ENCODE results near the gene ABCA5.

ABCA5 gene

DNA sequence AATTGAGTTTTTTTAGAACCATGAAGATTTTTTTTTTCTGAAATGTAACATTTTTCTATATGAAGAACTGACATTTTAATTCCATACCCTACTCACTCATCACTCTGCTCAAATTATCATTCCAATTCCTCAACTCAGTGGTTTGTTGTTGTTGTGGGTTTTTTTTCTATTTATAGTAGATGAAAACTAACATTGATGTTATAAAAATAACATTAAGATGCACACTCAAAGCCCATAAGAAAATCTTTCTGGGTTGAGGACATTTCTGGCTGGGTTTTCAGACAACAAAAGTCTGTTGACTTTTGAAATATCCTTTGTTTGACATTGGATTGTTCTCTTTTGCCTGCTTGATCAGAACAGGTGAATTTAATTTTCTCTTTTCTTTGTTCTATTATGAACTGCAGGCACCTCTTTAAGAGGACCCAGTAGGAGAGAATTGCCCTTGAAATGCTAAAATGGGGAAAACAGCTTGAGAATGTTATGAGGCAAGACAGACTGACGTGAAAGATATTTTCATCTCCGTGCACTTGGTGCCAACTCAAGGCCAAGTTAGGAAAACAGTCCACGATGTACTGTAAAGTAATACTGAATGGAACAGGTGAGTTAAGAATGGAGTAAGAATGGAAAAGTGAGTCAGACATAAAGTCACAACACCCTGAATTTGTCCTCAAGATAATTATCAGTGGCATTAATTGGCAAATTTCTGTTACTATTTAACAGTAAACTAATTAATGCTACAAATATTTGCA, 16.1 kb upstream of the ABCA5 start:
- H3K36me3 Mint-ChIP-seq (ENCODE audit: low read depth), result no peaks in the 10 kb centered on the region
- H3K27me3 Mint-ChIP-seq, result peaks cover 3% of the 10 kb centered on the region
- H3K9me3 Mint-ChIP-seq, result no peaks in the 10 kb centered on the region
- no peaks in the 10 kb centered on the region for H3K4me1 Mint-ChIP-seq (ENCODE audit: low read depth)
- H3K4me3 Mint-ChIP-seq, result no peak overlapping the region
- H3K27ac Mint-ChIP-seq, result no peak overlapping the region

DNA sequence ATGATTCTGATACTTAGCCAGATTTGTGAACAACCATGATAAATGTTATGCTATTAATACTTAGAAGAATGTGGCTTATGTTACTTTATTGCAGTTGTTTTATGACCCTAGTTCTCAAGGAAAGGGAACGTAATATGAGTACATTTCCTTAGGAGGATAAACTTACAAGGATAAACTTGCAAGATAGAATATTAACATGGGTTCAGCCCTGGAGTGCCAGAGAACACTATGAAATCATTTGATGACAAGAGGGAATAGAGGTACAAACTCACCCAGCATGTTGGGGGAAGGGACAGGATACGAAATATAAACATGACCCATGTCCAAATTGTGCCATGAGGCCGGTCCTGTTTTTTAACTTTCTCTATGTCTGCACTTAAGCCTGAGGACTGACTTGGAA, 13.0 kb upstream of the ABCA5 start:
- H3K4me3 Mint-ChIP-seq, result no peak overlapping the region
- H3K4me1 Mint-ChIP-seq (ENCODE audit: low read depth), result no peaks in the 10 kb centered on the region
- no peaks in the 10 kb centered on the region for H3K9me3 Mint-ChIP-seq
- no peaks in the 10 kb centered on the region for H3K36me3 Mint-ChIP-seq (ENCODE audit: low read depth)
- H3K27me3 Mint-ChIP-seq, result peaks cover 4% of the 10 kb centered on the region
- no peak overlapping the region for H3K27ac Mint-ChIP-seq

DNA sequence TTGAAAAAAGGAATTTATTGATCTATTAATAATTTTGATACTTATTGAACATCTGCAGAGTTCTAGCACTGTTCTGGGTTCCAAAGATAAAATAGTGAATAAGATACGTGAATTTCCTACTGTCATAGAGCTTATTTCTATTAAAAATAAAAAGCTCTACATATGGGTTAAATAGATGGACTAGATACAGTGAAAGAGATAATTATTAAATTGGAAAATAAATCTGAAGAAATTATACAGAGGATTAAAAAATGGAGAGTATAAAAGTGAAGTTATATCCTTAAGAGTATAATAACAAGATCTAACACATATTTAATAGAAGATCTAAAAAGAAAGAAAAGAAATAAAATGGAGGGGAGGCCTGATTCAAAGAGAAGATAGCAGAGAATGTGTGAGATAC, 10.1 kb upstream of the ABCA5 start:
- Mint-ChIP-seq H3K4me1 (ENCODE audit: low read depth) (no peaks in the 10 kb centered on the region), H3K4me3 (no peak overlapping the region), H3K36me3 (ENCODE audit: low read depth) (no peaks in the 10 kb centered on the region), H3K27me3 (peaks cover 10% of the 10 kb centered on the region), H3K27ac (no peak overlapping the region), H3K9me3 (no peaks in the 10 kb centered on the region)

DNA sequence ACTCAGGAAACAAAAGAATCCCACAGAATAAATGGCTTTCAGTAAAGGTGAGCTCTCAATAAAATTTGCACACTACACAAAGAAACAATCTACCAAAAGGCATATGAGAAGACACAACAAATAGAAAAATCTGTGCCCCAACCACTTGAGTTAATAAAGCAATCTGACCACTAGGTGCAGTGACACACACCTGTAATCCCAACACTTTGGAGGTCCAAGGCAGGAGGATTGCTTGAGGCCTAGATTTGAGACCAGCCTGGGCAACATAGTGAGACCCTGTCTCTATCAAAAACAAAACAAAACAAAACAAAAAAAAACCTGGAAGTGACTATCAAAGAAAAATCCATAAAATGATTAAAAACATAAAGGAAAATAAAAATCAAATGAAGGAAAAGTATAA, 9.6 kb upstream of the ABCA5 start:
- no peaks in the 10 kb centered on the region for H3K36me3 Mint-ChIP-seq (ENCODE audit: low read depth)
- H3K9me3 Mint-ChIP-seq, result no peaks in the 10 kb centered on the region
- no peaks in the 10 kb centered on the region for H3K4me1 Mint-ChIP-seq (ENCODE audit: low read depth)
- H3K4me3 Mint-ChIP-seq, result no peak overlapping the region
- peaks cover 14% of the 10 kb centered on the region for H3K27me3 Mint-ChIP-seq
- no peak overlapping the region for H3K27ac Mint-ChIP-seq

DNA sequence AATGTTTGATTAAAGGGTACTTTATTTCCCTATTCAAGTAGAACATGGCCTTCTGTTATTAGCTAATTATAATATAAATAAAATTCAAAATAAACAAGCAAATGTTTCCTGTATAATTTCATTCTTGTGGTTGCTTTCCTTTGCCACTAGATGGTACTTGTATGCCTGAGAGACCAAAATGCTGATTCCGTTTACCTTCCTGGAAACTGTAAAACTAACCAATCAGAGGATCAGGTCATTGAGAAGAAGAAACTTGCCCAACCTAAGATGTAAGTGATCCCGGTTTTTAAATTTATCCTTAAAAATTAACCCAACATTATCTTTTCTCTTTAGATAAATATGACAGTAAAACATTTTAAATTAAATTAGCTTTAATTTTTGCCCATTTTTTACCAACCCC, 8.1 kb upstream of the ABCA5 start:
- Mint-ChIP-seq H3K27me3 (peaks cover 17% of the 10 kb centered on the region), H3K9me3 (no peaks in the 10 kb centered on the region), H3K4me1 (ENCODE audit: low read depth) (peaks cover 2% of the 10 kb centered on the region), H3K36me3 (ENCODE audit: low read depth) (peaks cover under 1% of the 10 kb centered on the region), H3K27ac (no peak overlapping the region), H3K4me3 (no peak overlapping the region)

DNA sequence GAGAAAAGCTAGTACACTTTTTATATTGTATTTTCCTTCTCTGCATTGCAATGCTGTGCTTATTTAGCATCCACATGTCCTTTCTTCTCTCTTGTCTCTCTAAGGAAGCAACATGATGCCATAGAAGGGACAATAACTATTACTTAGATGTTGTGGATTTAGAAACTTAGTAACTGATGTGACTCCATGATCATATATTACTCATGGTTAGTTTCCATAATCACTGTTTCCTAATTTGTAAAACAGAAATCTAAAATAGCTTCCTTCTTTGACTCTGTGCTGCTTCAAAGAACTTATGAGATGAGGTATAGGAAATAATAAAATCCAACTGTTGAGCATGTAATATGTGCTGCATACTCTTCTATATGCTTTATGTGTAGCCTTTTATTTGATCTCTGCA, 6.6 kb upstream of the ABCA5 start:
- H3K9me3 Mint-ChIP-seq, result no peaks in the 10 kb centered on the region
- H3K4me3 Mint-ChIP-seq, result no peak overlapping the region
- H3K4me1 Mint-ChIP-seq (ENCODE audit: low read depth), result peaks cover 13% of the 10 kb centered on the region
- peaks cover 8% of the 10 kb centered on the region for H3K36me3 Mint-ChIP-seq (ENCODE audit: low read depth)
- H3K27ac Mint-ChIP-seq, result no peak overlapping the region
- peaks cover 17% of the 10 kb centered on the region for H3K27me3 Mint-ChIP-seq

DNA sequence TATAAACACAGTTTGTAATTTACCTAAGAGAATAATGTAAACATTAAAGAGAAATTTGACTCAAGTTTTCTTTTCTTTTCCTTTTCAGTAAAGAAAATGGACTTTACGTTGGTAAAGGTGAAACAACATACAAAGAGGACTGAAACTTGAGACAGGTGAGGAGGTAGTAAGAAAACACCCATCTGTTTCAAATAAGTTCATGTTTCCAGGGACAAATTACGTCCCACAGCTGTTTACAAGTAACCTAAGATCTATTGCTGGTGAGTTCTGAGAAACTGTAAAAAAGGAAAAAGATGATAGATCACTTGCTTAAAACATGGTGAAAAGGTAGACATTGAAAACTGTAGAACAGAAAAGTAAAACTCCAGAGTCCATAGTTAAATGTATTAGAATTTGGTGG, 4.8 kb upstream of the ABCA5 start:
- no peaks in the 10 kb centered on the region for H3K9me3 Mint-ChIP-seq

DNA sequence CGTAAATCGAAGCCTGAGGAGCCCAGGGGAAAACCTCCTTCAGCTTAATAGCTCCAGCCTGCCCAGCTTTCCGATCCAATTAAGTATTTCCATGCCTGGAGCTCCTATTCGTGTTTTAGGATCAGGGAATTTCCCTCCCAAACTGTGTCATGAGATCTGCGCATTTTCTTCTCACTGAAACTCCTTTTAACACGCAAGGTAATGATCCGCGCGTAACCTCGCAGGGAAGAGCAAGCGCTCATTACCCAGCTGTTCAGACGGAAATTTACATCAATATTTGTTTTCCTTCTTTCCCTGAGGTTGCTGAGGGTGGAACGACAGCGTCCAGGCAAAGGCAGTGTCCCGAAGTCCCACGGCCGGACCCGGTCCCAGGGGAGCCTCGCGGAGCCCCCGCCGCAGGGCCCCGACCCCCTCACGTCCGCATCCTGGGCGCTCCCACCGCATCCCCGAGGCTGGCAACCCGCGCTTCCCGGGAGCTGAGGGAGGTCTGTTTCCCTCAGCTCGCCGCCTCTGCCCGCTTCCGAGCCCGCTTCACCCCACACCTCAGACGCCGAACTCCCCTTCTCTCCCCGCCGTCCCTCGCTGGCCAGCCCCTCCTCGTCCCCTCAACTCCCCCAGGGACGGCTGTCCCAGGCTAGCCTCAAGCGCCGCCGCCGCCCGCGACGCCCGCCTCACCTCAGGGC, 415 bp downstream of the ABCA5 start:
- Mint-ChIP-seq H3K9me3 (no peaks in the 10 kb centered on the region), H3K4me3 (peak overlapping the region; percentile 93), H3K27ac (peak overlapping the region; percentile 93), H3K27me3 (peaks cover 2% of the 10 kb centered on the region), H3K36me3 (ENCODE audit: low read depth) (peaks cover 8% of the 10 kb centered on the region), H3K4me1 (ENCODE audit: low read depth) (peaks cover 49% of the 10 kb centered on the region)

More for the DNA sequence above, 4.8 kb upstream of the ABCA5 start:
- H3K27ac Mint-ChIP-seq, result no peak overlapping the region
- no peak overlapping the region for H3K4me3 Mint-ChIP-seq
- H3K36me3 Mint-ChIP-seq (ENCODE audit: low read depth), result peaks cover 8% of the 10 kb centered on the region
- peaks cover 21% of the 10 kb centered on the region for H3K4me1 Mint-ChIP-seq (ENCODE audit: low read depth)
- peaks cover 17% of the 10 kb centered on the region for H3K27me3 Mint-ChIP-seq

DNA sequence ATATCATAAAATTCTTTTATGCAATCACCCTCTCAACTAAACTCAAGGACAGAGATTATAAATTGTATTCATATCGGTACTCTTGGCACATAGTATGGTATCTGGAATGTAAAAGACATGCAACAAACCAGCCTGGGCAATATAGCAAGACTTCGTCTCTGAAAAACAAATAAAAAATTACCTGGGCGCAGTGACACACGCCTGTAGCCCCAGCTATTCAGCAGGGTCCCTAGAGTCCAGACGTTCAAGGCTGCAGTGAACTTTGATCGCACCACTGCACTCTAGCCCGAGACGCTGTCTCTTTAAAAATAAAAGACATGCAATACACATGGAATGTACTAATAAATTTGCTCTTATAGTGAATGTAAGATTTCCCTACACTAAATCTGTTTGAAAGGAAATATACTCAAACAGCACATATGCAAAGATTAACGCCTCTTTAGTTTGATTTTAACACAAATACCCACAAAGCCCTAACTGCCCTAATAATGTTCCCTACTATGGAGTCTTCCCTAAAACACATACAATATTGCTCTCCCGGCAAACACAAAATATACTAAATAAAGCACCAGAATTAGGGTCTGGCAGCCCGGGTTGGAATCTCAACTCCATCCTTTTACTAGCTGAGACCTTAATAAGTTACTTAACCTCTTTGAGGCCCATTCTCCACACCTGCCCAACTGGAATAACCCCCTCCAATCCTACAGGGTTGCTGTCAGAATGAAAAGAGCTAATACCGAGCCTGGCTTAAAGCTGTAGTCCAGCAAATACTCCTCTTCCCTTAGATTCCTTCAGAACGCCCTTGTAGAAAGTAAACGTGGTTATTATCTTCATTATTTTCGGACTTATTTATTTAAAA, 1.2 kb downstream of the ABCA5 start:
- Mint-ChIP-seq H3K27ac (peak overlapping the region; percentile 72), H3K4me3 (peak overlapping the region; percentile 93), H3K36me3 (ENCODE audit: low read depth) (peaks cover 13% of the 10 kb centered on the region), H3K27me3 (no peaks in the 10 kb centered on the region), H3K9me3 (no peaks in the 10 kb centered on the region), H3K4me1 (ENCODE audit: low read depth) (peaks cover 49% of the 10 kb centered on the region)

DNA sequence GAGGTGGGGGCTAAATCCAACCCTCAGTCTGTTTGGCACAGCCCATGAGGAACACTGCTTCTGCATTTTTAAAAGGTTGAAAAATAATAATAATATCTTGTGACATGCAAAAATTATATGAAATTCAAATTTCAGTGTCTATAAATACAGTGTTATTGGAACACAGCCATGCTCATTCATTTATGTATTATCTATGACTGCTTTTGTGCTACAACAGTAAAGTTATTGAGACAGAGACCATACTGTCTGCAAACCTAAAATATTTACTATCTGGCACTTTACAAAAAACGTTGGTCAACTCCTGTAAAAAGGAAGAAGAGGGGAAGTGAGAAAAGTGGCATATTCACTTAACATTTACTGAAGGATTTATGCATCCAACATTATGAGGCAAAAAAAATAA, 3.1 kb downstream of the ABCA5 start:
- peaks cover 41% of the 10 kb centered on the region for H3K4me1 Mint-ChIP-seq (ENCODE audit: low read depth)
- H3K4me3 Mint-ChIP-seq, result no peak overlapping the region
- H3K36me3 Mint-ChIP-seq (ENCODE audit: low read depth), result peaks cover 8% of the 10 kb centered on the region
- H3K27me3 Mint-ChIP-seq, result no peaks in the 10 kb centered on the region
- H3K27ac Mint-ChIP-seq, result no peak overlapping the region
- H3K9me3 Mint-ChIP-seq, result no peaks in the 10 kb centered on the region

DNA sequence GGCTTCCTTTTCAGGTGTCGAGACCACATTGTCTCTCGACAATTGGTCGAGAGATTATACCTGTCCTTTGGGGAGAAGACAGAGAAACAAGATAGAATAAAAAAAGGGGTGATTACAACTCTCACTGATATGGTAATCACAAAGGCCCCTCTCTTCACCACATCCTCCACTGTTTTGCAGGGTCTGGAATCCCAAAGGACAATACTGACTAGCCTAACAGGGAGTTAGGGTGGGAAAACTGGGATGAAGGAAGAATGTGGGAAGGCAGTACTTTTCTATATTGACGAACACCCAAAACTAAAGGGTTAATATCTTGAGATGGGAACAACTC, 6.1 kb downstream of the ABCA5 start:
- Mint-ChIP-seq H3K4me3 (no peak overlapping the region), H3K4me1 (ENCODE audit: low read depth) (peaks cover 26% of the 10 kb centered on the region), H3K27me3 (no peaks in the 10 kb centered on the region), H3K9me3 (no peaks in the 10 kb centered on the region), H3K27ac (no peak overlapping the region), H3K36me3 (ENCODE audit: low read depth) (peaks cover 13% of the 10 kb centered on the region)

DNA sequence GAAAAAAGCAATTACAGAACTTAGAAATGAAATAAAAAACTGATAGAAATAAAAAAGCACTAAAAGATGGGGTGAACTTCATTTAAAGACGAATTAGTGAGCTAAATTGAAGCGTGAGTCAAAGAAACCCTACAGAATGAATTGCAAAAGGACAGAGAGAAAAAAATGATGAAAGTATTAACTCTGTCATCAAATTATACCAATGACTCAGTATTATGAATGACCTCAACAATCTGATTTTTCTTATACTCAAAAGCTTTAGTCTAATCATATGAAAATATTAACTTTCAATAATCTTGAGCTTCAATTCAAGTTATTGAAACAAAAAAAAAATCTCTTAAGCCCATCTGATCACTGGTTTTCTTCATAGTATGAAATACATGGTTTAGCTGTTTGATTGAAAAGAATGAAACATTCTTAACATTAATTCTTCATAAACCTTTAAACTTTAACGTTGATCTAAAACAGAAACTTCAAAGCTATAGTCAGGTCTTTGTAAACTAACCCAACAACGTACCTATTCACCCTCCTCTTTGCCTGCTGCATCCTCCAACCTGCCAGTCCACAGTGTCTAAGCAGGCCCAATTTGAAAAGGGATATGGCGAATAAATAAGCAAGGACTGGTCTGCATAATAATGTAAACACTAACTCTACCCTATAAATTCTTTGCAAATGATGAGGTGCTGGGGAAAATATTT, 6.6 kb downstream of the ABCA5 start:
- Mint-ChIP-seq H3K36me3 (ENCODE audit: low read depth) (peaks cover 13% of the 10 kb centered on the region), H3K4me3 (no peak overlapping the region), H3K4me1 (ENCODE audit: low read depth) (peaks cover 21% of the 10 kb centered on the region), H3K9me3 (no peaks in the 10 kb centered on the region), H3K27ac (no peak overlapping the region), H3K27me3 (no peaks in the 10 kb centered on the region)

DNA sequence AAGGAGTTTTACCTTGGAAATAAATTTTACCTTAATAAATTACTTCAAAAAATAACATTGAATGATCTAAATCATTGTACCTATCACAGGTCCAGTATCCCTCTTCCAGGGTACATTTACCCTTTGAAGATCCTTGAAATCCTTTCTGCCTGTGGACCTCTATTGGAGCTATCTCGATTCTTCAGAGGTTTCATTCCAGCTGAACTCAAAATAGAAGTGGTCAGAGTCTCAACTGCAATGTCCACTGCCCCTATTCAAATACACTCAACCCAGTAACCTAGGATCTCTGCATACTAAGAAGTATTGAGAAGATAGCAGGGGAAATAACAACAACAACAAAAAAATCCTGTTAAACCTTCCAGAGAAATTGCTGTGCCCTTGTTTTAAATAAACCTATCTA, 9.3 kb downstream of the ABCA5 start:
- peaks cover 21% of the 10 kb centered on the region for H3K36me3 Mint-ChIP-seq (ENCODE audit: low read depth)
- peaks cover 5% of the 10 kb centered on the region for H3K4me1 Mint-ChIP-seq (ENCODE audit: low read depth)
- H3K4me3 Mint-ChIP-seq, result no peak overlapping the region
- H3K27me3 Mint-ChIP-seq, result no peaks in the 10 kb centered on the region
- H3K27ac Mint-ChIP-seq, result no peak overlapping the region
- H3K9me3 Mint-ChIP-seq, result no peaks in the 10 kb centered on the region

DNA sequence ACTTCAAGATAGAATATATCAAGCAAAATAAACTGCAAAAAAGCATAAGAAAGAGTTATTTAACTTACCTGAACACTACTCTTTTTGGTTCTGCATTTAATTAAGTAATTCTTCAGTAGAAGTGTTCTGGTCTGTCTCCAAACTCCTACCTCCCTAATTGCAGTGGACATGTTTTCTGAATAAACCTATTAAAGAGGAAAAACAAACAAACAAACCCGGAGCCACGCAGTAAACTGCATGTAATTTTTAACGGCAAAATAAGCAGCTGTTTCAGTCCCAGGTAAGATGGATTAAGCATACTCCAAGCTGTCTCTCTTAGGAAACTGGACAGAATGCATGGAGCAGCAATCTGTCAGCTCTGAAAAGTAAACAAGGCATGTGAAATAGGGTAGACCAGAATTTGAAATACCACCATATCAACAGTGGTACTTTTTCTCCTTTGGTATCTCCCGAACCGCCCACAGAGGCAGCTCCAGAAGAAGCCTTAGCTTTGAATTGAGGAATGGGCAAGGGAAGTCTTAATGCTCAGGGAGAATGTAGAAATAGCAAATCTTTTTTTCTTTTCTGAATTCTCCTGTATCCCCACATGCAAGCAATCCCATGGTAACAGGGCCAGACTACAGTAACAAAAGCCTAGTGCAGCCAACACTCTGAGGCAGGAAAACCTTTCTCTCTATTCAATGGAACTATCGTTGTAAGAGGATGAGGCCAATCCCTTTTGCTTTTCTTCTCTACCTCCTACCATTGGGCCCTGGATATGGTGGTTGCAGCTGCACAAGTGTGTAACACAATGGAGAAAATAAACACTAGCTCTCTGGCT, 12.5 kb downstream of the ABCA5 start:
- Mint-ChIP-seq H3K27ac (no peak overlapping the region), H3K4me3 (no peak overlapping the region), H3K4me1 (ENCODE audit: low read depth) (peaks cover 2% of the 10 kb centered on the region), H3K27me3 (no peaks in the 10 kb centered on the region), H3K36me3 (ENCODE audit: low read depth) (peaks cover 15% of the 10 kb centered on the region), H3K9me3 (no peaks in the 10 kb centered on the region)
